Stomach (tissue), 9 donors: ENCODE results near the gene CCN5. TPM values are rescaled to one million over a fixed set of nuclear protein-coding genes. Genes with fewer than 3 reads are reported as not detected.
A peak's percentile ranks its signal among the peaks of the same experiment; 100 is the strongest.

Experiments
- DNase-seq, 2 donors: peaks; one replicate each; pipeline versions ENCODE4 v3.0.0 to v3.0.0-alpha.2; 2013 to 2019
- H3K27ac ChIP-seq, 5 donors: fragments of 200-600 bp in 4 of 5; sonication (generic) in 4 of 5; one replicate each; pipeline ENCODE4 v1.5.1; 2013 to 2019; ENCODE audit warnings: mild to moderate bottlenecking in 1 of 5, moderate library complexity in 1 of 5
- H3K27me3 ChIP-seq, 3 donors: fragments of 200-600 bp; sonication (generic); one replicate each; pipeline ENCODE4 v1.5.1; 2017 to 2019; ENCODE audit warnings: mixed run types in 1 of 3
- H3K36me3 ChIP-seq, 4 donors: fragments of 200-600 bp; sonication (generic); 1 replicate in 3 of 4; 2 replicates in 1 of 4; pipeline ENCODE4 v1.5.1; 2016 to 2019
- H3K4me1 ChIP-seq, 4 donors: fragments of 200-600 bp; sonication (generic); one replicate each; pipeline ENCODE4 v1.5.1; 2016 to 2019
- H3K4me3 ChIP-seq, 4 donors: fragments of 200-600 bp; sonication (generic) in 3 of 4; one replicate each; pipeline ENCODE4 v1.5.1; 2016 to 2019; ENCODE audit warnings: mild to moderate bottlenecking in 1 of 4
- H3K9me3 ChIP-seq, 4 donors: fragments of 200-600 bp; sonication (generic); one replicate each; pipeline ENCODE4 v1.5.1; 2016 to 2019
- CTCF ChIP-seq, 7 experiments: fragments of 450-650 bp in 4 of 7; fragments of 200-600 bp in 3 of 7; sonication (generic) in 3 of 7; IDR thresholded peaks; one replicate each; pipeline ENCODE4 v1.5.1; 2016 to 2019; ENCODE audit warnings: antibody characterized with exemption in 7 of 7, control low read depth in 2 of 7, mild to moderate bottlenecking in 1 of 7
- EP300 ChIP-seq: sonication (generic); formaldehyde crosslinking; IDR thresholded peaks from one replicate; pipeline ENCODE4 v1.6.1; 2017; ENCODE audit warnings: antibody characterized with exemption
- POLR2A ChIP-seq, 4 donors: fragments of 450-650 bp; IDR thresholded peaks; one replicate each; pipeline ENCODE4 v1.6.1; 2016; ENCODE audit warnings: antibody characterized with exemption in 4 of 4, control low read depth in 2 of 4, mild to moderate bottlenecking in 1 of 4, moderate library complexity in 1 of 4
- POLR2AphosphoS5 ChIP-seq, 3 donors: sonication (generic); formaldehyde crosslinking; IDR thresholded peaks; one replicate each; pipeline ENCODE4 v1.6.1; 2016; ENCODE audit warnings: antibody characterized with exemption in 3 of 3
- WGBS, 5 donors: extraction: QIAGEN DNeasy Blood & Tissue Kit in 3 of 5; methylation state at CpG; one replicate each; pipeline versions ENCODE4 v1.1.5 to v1.1.7; 2013 to 2018; 5-methylcytosine and 5-hydroxymethylcytosine counted together
- intact Hi-C: fragments of 100-400 bp; cut with DNase I; formaldehyde crosslinking; loops from one replicate; pipeline ENCODE4 v1.15.1; 2023; ENCODE audit warnings: low total_unique reads
- polyA plus RNA-seq, 3 donors: library from polyadenylated mRNA; stranded (reverse); fragments of 200-250 nt; gene quantifications; one replicate each; pipeline ENCODE4 v1.2.3, GENCODE V29; 2013
- total RNA-seq, 5 donors: library from RNA; depleted of rRNA; stranded (reverse); fragments of >200 nt; gene quantifications; one replicate each; pipeline versions ENCODE4 v1.1.0 to v1.2.3, GENCODE V29; 2014 to 2016
- donor health status: healthy with polysubstance abuse.
- donor health status: Bipolar disorder and iron deficiency.
- donor health status: healthy.

CCN5 gene
- total and polyA plus RNA-seq, 8 donors: 2.5 to 193 (median 8.2) TPM; not detected in 3

DNA sequence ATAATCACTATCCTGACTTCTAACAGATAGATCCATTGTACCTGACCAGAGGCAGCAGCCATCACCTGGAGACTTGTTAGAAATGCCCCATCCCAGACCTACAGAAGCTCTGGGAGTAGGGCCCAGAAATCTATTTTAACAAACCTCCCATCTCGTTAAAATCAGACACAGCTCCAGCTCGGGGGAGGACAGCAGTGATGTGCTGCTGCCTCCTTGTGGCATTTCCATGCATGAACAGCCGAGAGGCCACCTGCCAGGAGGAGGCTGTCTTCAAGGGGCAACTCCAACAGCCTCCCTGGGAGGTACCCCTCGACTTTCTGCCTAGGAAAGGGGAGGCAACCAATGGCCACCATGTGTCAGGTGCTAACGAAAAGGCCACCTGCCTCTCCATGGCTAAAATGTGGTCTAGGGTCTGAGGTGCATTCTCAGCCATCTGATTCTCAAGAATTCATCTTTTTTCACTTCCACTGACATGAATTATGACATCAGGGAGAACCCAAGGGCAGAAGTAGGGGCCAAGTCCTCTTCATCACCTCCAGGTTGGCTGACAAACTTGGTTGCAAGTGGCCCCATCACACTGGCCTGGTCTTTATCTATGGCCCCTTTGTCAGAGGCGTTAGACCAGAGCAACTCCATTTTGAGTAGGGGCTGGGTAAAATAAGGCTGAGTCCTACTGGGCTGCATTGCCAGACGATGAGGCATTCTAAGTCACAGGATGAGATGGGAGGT lies 18.3 kb downstream of the CCN5 start:
- no peaks in the 10 kb centered on the region for H3K36me3 ChIP-seq
- TF ChIP-seq CTCF (IDR thresholded peaks at IDR 0.05): peak in 5 of 7 experiments; percentile 78 to 95 (median 87)
- TF ChIP-seq POLR2A (IDR thresholded peaks at IDR 0.05): no peak
- peak; percentile 10 to 56 (median 15) for TF ChIP-seq POLR2AphosphoS5 (IDR thresholded peaks at IDR 0.05)
- DNase-seq: peak; percentile 81 to 88
- no peaks in the 10 kb centered on the region for H3K9me3 ChIP-seq
- H3K4me1 ChIP-seq: peaks cover 17 to 41% (median 38%) of the 10 kb centered on the region in 4 donors
- H3K27ac ChIP-seq: peak overlapping the region in 1 of 5 donors; percentile 41
- intact Hi-C loops: loop anchor here (5.0 kb wide), 1 partner anchor 46 kb away; no protein-coding TSS in a partner anchor
- WGBS, 5 donors: 21 to 34% (median 25%) methylated on average over 7 of the region's 7 CpGs
- H3K27me3 ChIP-seq: peaks cover 0 to 4% (median 0%) of the 10 kb centered on the region in 3 donors
- H3K4me3 ChIP-seq: no peak overlapping the region

GRCh38 chr20:44734938-44735337 lies 19.8 kb downstream of the CCN5 start:
- intact Hi-C loops: loop anchor here (5.0 kb wide), 1 partner anchor 48 kb away; no protein-coding TSS in a partner anchor
- WGBS, 5 donors: 65 to 78% (median 69%) methylated on average over 3 of the region's 3 CpGs

DNA sequence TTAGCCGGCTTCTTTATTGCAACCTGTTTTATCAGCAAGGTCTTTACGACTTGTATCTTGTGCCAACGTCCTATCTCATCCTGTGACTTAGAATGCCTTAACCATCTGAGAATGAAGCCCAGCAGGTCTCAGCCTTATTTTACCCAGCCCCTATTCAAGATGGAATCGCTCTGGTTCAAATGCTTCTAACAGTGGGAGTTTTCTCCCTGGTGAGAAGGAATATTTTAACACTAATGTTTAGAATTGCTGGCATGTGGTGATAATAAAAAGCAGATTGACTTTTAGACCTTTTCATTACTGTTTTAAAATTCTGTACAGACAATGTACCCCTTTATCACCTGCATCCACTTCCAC lies 20.6 kb downstream of the CCN5 start:
- TF ChIP-seq EP300: no peak
- no peak for TF ChIP-seq CTCF (IDR thresholded peaks at IDR 0.05)
- TF ChIP-seq POLR2A (IDR thresholded peaks at IDR 0.05): no peak
- TF ChIP-seq POLR2AphosphoS5 (IDR thresholded peaks at IDR 0.05): no peak

More at GRCh38 chr20:44734938-44735337, 19.8 kb downstream of the CCN5 start:
- H3K27ac ChIP-seq: peak overlapping the region in 1 of 5 donors; percentile 24
- H3K36me3 ChIP-seq: no peaks in the 10 kb centered on the region
- peaks cover 6 to 41% (median 30%) of the 10 kb centered on the region in 4 donors for H3K4me1 ChIP-seq
- no peaks in the 10 kb centered on the region for H3K9me3 ChIP-seq
- H3K27me3 ChIP-seq: no peaks in the 10 kb centered on the region
- DNase-seq: no peak
- TF ChIP-seq CTCF (IDR thresholded peaks at IDR 0.05): no peak
- no peak for TF ChIP-seq POLR2AphosphoS5 (IDR thresholded peaks at IDR 0.05)
- TF ChIP-seq POLR2A (IDR thresholded peaks at IDR 0.05): no peak
- TF ChIP-seq EP300: no peak
- no peak overlapping the region for H3K4me3 ChIP-seq

DNA sequence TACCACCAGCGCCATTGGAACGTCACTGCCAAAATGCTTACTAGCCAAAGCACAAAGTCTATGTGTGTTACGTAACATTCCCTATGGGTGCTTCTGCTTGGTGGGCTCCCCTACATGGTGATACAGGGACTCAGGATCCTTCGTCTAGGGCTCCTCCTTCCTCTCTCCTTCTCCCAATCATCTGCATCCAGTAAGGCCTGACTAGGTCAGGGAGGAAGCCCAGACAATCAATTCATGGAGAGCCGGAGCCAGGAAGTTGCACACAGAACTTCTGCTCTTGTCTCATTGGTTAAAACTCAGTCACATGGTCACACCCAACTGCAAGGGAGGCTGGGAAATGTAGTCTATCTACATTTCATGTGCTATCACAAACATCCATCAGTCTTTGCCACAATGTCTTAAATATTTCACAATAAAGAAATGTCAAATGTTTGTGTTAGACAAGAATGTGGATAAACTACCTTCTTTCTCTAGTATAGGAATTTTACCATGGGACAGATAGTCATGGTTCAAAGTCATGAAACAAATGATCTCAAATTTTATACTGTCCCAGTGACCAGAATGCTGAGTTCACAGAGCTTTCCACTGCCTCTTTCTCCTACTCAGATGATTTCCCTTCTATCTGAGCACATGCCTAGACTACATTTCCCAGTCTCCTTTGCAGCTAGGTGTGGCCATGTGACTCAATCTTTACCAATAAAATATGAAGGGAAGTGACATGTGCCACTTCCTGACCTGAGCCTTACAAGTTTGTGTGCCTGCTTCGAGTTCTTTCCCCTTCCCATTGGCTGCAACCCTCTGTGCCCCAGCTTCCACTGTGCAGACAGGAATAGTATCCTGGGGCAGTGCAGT lies 21.2 kb downstream of the CCN5 start:
- 41 to 49% (median 43%) methylated on average over 6 of the region's 6 CpGs for WGBS, 5 donors
- Histone ChIP-seq H3K27ac (peak overlapping the region in 2 of 5 donors; percentile 7 to 46), H3K4me3 (no peak overlapping the region), H3K4me1 (peaks cover 0 to 39% (median 23%) of the 10 kb centered on the region in 4 donors), H3K36me3 (no peaks in the 10 kb centered on the region), H3K9me3 (no peaks in the 10 kb centered on the region), H3K27me3 (no peaks in the 10 kb centered on the region)
- TF ChIP-seq POLR2A (IDR thresholded peaks at IDR 0.05): no peak
- peak in 1 of 3 donors; percentile 23 for TF ChIP-seq POLR2AphosphoS5 (IDR thresholded peaks at IDR 0.05)
- peak; percentile 58 to 83 for DNase-seq
- intact Hi-C loops: no loop called here

More for the DNA sequence above, 20.6 kb downstream of the CCN5 start:
- intact Hi-C loops: no loop called here
- no peak overlapping the region for H3K4me3 ChIP-seq
- 87 to 93% (median 90%) methylated on average over 4 of the region's 4 CpGs for WGBS, 5 donors
- H3K4me1 ChIP-seq: peaks cover 2 to 41% (median 25%) of the 10 kb centered on the region in 4 donors
- peak overlapping the region in 1 of 5 donors; percentile 46 for H3K27ac ChIP-seq
- no peaks in the 10 kb centered on the region for H3K9me3 ChIP-seq
- DNase-seq: no peak
- no peaks in the 10 kb centered on the region for H3K27me3 ChIP-seq
- H3K36me3 ChIP-seq: no peaks in the 10 kb centered on the region
